ENCODE results near the gene ATP9B.

GRCh38 chr18:79058007-79058406 is 11.2 kb upstream of the ATP9B start:
- TF ChIP-seq CTCF (conservative IDR thresholded peaks at IDR 0.05 in 1 of 2, IDR thresholded peaks at IDR 0.05 in 1 of 2; ENCODE audit: extremely low read depth in 1 of 2, insufficient read depth in 1 of 2, low read depth in 1 of 2, low read length in 2 of 2) (no peak), EZH2 (IDR thresholded peaks at IDR 0.05; ENCODE audit: borderline replicate concordance, low read length) (no peak)
